GM10266 (cell line): ENCODE results near the gene CRIP2.

Source experiments
- DNase-seq: peaks from one replicate; pipeline ENCODE4 v3.0.0; 2012; ENCODE audit errors: extremely low spot score
- CTCF ChIP-seq: IDR thresholded peaks from 2 replicates; pipeline ENCODE4 v1.5.1; 2012; ENCODE audit warnings: mild to moderate bottlenecking, low read depth; ENCODE audit not compliant: control insufficient read depth, insufficient read depth; ENCODE audit errors: missing control alignments

Gene CRIP2

GRCh38 chr14:105486163-105486973 is 11.7 kb downstream of the CRIP2 start, which contains the start of gene CRIP1:
TSS of gene CRIP1 (plus strand) at chr14:105486886. CDS start at chr14:105487260, 374 bp downstream.
- DNase-seq = no peak
- no peak for TF ChIP-seq CTCF

GRCh38 chr14:105486974-105487448 is 12.4 kb downstream of the CRIP2 start:
- no peak for DNase-seq
- no peak for TF ChIP-seq CTCF

GRCh38 chr14:105487449-105487985 is 12.9 kb downstream of the CRIP2 start:
- DNase-seq = no peak
- no peak for TF ChIP-seq CTCF

- DNase-seq = no peak
- TF ChIP-seq CTCF = peak; percentile 7
Observed at GRCh38 chr14:105487986-105488777, 13.6 kb downstream of the CRIP2 start.

GRCh38 chr14:105488781-105489541 is 14.3 kb downstream of the CRIP2 start:
- no peak for DNase-seq
- TF ChIP-seq CTCF = no peak

- DNase-seq = peak; percentile 88
- TF ChIP-seq CTCF = peak; percentile 74
Observed at GRCh38 chr14:105489542-105490266, 15.1 kb downstream of the CRIP2 start.
